GM20431 (cell line): ENCODE measurements around the gene PNP.
"Not testable (repeated sequence)": the region's sequence is repeated elsewhere in the genome, so short reads cannot be mapped to it uniquely, and the experiment has no call there.

ENCODE experiments used
- in situ Hi-C: fragments of 300-500 bp; cut with MseI, MboI; formaldehyde crosslinking; loops from one replicate; pipeline ENCODE4 v1.15.0; 2020; ENCODE audit warnings: low sequenced_read_pairs; ENCODE audit not compliant: unreplicated experiment

Gene PNP

DNA sequence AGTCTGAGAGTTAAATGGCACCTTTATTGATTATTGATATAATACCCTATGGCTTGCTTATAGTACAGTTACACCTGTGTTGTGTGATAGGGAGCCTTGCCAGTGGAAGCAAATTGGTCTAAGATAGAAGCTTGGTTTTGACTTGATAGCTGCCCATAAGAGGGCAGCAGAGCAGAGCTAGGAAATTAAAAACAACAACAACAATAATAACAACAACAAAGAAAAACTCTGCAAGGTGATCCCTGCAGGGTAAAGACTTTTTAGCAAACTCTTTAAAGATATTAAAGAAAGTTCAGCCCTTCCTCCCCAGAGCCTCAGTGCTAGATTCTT, 18.2 kb downstream of the PNP start:
- in situ Hi-C loops = no loop called here

DNA sequence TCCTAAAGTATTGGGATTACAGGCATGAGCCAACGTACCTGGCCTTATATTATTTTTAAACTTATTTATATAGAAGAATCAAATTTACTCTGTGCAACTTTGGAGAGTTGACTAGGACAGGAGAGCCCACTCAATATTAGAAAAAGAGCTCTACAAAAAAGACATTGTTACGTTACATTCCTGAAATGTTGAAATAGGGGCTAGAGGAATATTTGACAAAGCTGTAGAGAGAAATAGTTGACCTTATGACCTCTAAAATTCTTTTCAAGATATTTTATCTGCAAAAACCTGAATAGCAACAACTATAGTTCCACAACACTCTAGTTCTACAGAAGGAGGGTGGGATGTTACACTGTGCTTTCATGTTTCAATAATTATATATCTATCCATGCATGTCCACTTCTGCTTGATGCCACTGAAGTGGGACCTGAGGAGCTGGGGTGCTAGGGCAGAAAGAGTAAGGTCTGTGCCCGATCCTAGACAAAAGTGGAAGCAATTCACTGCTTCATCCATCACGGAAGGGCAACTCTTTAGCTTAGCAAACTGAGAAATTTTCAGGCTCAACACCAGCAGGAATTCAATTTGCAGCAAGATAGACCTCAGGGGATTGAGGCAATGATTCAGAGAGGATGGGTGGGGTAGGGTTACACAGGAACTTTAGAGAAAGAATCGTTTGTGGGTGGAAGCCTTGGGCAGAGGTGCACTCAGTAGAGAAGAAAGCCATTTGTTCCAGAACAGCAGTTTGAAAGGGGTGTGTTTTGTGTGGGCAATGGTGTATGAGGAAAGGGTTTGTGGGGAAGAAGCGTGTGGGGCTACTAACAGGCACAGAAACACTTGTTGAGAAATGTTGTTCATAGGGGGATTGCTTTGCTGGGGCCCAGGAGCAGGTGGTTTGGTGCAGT, 20.1 kb downstream of the PNP start:
- in situ Hi-C loops = no loop called here

DNA sequence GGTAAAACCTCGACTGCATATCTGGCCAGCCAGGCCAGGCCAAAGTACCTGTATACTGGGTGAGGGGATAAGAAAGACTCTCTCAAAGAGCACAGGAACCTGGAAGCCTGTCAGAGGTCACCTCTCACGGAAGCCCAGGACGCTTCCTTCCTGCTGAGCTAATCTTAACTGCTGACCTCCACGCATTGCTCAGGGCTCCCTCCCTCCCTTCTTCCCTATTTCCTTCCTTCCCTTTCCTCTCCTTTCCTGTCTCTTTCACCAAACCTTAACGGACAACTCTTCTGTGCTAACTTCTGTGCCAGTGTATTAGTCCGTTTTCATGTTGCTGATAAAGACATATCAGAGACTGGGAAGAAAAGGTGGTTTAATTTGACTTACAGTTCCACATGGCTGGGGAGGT, 21.4 kb downstream of the PNP start:
- in situ Hi-C loops = no loop called here

DNA sequence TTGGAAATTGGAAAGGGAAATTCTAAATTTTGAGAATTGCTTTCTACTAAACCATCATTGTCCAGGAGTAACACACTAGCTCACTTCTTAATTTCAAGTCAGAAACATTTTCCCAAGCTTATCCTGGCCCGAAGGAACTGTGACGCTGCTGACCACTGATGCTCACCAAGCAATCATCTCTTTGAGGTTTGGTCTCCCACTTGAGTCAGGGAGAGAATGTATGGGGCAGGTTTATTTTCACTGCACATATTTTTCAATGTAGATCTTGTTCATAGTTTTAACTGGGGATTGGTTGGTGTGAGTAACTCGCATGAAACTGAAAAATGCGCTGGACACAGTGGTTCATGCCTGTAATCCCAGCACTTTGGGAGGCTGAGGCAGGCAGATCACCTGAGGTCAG, 23.3 kb downstream of the PNP start:
- in situ Hi-C loops = no loop called here

DNA sequence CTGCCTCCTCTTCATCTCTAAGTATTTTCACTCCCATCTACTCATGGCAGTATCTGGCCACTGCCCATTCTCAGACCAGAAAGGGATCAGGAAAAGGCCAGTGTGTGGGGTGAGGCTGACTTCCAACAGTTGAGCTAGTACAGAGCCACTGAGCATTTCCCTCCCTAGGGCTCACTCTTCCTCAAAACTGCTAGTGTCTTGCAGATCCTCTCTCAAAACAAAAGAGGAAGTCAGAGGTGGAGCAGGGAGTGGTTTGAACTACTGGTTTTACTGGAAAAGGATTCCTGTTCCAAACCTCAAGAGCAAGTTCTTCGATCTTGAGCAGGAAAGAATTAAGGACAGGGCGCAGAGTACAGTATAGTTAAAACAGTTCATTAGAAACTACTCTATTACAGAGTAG, 24.4 kb downstream of the PNP start:
- in situ Hi-C loops = no loop called here

DNA sequence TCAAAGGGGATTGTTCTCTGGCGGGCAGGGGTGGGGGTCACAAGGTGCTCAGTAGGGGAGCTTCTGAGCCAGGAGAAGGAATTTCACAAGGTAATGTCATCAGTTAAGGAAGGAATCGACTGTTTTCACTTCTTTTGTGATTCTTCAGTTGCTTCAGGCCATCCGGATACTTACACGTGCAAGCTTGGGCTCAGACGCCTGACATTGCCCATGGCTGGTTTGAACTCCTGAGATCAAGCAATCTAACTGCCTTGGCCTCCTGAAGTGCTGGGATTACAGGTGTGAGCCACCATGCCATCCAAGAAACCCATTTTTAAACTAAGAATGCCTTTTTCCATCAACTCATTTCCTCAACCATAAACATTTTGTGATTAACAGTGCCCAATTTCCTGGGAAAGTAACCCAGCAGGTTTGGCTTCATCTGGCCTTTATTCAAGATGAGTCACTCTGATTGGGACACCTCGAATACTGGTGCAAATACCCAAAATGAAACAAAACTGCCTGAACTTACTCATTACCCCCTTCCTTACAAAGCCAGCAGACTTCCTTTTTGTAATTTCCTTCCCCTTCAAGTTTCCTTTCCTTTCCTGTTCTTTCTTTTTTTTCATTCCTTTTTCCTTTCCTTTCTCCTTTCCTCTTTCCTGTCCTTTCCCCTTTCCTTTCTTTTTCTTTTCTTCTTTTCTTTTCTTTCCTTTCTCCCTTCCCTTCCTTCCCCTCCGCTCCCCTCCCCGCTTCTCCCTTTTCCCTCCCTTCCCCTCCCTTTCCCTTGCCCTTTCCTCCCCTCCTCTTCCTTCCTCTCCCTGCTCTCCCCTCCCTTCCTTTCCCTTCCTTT, 25.9 kb downstream of the PNP start:
- in situ Hi-C loops = no loop called here

DNA sequence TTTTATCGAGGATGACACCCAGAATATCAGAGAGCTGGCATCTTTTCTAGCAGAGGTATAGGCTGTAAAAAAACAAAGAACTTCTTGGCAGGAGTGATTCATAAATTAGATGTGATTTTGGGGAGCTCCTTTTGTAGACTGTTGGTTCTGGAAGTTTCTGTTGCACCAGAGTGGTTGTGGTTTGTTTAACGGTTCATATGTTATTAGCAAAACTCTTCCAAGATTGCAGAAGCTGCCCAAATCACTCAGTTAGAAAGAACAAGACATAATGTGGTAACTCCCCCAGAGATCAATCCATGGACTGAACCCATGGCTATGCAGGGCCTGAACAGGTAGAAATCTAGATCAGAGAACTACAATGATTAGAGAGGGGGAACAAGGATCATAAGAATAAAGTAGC, 29.4 kb downstream of the PNP start:
- in situ Hi-C loops = no loop called here

DNA sequence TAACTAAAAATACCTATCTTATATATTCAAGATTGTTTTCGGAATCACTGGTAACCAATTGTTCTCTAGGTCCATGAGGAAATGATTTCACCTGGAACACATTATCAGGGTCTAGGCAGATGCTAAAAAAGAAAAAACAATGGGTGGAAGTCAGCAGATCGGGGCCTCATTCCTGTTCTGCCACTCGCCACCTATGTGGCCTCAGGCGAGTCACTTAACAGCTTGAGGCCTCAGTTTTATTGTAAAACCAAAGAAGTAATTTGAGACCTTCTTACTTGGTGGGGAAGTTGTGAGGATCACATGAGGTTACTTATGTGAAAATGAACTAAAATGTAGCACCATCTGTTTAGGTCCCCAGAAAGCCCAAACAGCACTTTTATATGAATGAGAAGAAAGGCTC, 29.9 kb downstream of the PNP start:
- in situ Hi-C loops = no loop called here

DNA sequence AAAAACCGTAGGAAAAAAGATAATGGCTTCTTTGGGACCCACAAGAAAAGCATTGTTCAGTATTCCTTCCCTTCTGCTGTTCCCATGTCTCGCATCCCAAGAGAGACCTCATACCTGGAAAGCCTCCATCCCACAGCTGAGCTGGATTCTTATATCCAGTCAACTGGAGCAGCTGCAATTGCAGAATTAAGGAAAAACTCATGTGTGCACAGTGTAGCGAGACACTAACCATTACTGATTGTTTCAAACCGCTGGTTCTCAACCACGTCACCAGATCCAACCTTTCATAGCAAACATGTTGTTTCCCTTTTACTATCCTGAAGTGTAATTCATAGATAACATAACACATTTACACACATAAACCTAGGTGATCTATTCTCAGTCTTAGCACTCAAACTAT, 30.7 kb downstream of the PNP start:
- in situ Hi-C loops = no loop called here

DNA sequence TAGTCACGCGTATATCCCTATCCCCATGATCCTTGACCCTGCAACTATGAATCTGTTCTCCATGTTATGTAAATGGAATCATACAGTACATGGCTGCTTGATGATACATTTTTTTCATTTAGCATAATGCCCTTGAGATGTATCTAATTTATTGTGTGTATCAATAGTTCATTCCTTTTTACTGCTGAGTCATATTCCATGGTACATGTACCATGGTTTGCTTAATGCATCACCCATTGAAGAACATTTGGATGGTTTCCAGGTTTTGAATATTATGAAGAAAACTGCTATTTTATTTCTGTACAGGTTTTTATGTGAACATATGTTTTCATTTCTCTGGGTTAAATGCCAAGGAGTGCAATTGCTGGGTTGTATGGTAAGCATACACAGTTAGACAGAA, 32.1 kb downstream of the PNP start:
- in situ Hi-C loops = no loop called here

DNA sequence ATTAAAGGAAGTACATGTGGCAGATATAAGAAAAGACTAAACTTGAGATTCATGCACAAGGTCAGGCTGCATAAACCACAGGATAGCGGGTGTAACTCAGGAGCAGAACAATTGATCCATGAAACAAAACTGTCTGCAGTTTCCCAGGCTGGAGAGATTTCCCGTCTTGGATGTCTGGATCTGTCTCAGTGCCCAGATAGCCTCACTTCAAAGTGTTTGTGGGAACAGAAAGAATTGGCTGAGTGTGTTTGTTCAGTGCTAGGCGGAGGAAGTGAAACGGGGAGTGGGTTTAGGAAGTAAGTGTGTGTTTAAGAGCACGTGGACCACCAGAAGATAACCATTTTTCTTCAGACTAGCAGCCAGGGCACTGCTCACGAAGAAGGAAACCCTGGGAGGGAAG, 34.7 kb downstream of the PNP start:
- in situ Hi-C loops = no loop called here

DNA sequence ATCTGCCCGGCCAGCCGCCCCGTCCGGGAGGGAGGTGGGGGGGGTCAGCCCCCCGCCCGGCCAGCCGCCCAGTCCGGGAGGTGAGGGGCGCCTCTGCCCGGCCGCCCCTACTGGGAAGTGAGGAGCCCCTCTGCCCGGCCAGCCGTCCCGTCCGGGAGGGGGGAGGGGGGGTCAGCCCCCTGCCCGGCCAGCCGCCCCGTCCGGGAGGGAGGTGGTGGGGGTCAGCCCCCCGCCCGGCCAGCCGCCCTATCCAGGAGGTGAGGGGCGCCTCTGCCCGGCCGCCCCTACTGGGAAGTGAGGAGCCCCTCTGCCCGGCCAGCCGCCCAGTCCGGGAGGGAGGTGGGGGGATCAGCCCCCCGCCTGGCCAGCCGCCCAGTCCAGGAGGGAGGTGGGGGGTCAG, 37.1 kb downstream of the PNP start:
- in situ Hi-C loops = not testable (repeated sequence)

DNA sequence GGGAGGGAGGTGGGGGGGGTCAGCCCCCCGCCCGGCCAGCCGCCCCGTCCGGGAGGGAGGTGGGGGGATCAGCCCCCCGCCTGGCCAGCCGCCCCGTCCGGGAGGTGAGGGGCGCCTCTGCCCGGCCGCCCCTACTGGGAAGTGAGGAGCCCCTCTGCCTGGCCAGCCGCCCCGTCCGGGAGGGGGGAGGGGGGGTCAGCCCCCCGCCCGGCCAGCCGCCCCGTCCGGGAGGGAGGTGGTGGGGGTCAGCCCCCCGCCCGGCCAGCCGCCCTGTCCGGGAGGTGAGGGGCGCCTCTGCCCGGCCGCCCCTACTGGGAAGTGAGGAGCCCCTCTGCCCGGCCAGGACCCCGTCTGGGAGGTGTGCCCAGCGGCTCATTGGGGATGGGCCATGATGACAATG, 37.5 kb downstream of the PNP start:
- in situ Hi-C loops = not testable (repeated sequence)

DNA sequence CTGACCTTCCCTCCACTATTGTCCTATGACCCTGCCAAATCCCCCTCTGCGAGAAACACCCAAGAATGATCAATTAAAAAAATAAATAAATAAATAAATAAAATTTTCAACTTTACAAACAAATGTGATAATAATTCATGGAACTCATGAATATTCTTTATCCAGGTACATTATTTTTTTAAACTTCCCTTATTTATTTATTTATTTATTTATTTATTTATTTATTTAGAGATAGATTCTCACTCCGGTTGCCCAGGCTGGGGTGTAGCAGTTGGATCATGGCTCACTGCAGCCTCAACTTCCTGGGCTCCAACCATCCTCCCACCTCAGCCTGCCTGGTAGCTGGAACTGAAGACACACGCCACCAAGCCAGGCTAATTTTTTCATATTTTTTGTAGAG, 38.3 kb downstream of the PNP start:
- in situ Hi-C loops = not testable (repeated sequence)

DNA sequence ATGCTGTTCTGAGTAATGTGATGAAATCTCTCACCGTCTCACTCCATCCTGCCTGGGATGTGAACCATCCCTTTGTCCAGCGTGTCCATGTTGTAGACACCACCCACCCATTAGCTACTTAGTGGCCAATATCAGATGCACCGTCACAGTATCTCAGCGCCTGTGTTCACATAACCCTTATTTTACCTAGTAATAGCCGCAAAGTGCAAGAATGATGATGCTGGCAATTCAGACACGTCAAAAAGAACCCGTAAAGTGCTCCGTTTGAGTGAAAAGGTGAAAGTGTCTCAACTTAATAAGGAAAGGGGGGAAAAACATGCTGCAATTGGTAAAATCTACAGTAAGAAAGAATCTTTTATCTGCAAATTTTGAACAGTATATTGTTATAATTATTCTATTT, 39.2 kb downstream of the PNP start:
- in situ Hi-C loops = no loop called here

DNA sequence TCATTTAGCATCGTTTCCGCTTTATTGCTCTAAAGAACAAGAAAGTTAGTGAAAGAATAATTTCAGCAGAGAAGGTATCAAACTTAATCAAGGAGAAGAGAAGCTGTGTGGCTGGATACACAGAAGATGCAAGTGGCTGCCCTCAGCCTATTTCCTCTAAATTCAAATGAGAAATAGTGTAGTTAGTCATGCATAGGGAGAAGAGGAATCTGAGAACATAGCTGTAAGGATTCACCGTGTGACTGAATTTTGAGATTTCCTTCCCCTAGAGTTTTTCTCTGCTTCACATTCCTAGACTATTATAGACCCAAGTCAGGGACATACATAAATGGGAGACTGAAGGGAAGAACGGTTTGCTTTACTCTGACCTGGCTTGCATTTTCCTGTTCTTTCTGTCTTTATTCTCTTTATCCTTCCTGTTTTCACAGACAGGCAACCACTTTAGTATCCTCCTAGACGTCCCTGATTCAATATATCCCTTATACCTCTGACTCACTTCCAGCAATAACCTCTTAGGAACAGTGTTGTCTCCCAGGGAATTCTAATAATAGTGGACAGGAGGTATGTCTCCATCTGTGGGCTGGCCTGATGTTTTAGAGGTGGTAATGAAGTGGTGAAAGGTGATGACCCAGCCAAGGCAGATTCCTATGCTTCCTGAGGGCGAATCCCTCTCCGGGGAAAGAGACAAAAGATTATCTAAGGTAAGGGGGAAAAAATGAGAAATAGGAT, 43.1 kb downstream of the PNP start:
- in situ Hi-C loops = no loop called here

DNA sequence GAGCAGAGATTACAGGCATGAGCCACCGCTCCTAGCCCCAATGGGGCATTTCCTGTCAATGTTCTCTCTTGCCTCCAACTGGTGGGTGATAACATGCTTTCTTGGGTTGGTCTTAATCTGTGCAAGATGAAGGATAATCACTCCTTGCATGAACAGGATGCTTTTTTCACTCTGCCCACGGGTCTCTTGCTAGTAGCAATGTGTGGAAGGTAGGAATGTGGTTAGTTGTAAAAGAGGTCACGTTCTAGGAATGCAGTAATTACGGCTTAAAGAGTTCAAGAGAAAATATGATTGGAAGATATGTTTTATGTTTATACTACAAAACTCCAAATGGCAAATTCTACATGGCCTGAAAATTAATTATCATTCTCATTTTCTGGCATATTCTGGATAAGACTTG, 46.6 kb downstream of the PNP start:
- in situ Hi-C loops = no loop called here

DNA sequence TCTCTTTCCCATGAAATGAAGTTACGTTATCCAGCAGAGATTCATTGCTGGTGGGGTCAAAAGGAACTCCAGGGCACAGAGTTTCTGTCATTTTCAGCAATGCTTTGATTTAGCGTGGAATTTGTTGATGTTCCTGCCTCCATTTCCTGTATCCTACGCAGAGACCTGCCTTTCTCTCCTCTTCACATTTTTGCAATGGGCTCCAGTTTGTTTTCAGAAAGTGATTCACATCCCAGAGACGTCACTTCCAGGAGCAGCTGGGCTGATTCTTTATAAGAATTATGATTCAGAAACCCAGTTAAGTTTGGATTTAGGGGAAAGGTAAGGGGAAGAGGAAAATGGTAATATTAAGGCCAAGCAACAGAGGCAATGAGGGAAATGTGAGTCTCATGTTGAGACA, 47.7 kb downstream of the PNP start:
- in situ Hi-C loops = no loop called here

DNA sequence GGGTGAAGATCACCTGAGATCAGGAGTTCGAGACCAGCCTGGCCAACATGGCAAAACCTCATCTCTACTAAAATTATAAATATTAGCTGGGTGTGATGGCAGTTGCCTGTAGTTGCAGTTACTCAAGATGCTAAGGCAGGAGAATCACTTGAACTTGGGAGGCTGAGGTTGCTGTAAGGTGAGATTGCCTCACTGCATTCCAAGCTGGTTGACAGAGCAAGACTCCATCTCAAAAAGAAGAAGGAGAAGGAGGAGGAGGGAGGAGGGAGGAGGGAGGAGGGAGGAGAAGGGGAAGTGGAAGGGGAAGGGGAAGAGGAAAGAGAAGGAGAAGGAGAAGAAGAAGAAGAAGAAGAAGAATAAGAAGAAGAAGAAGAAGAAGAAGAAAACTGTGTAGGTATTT, 53.1 kb downstream of the PNP start:
- in situ Hi-C loops = no loop called here

DNA sequence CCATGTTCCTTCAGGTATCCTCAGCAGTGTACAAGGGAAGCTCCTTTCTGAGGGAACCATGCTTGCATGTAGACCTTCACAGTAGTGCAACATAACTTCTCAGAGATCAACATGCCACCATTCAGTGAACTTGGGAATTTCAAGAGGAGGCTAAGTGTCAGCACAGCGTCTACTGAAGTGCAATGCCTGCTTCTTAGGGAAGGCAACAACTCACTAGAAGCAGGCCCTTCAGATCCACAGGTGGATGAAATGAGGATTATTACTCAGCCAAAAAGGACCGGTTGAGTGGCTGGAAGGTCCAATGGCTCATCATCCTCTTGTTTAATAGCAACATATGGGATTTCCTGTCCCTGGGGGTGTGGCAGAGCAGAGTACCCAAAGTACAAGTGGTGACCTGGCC, 54.8 kb downstream of the PNP start:
- in situ Hi-C loops = no loop called here
